GM23248 (cell line): ENCODE data around the gene CCDC32.

ENCODE experiments used
- EZH2 ChIP-seq: fragments of 200-600 bp; sonication (generic); IDR thresholded peaks from 2 replicates; pipeline ENCODE4 v1.6.1; 2018; ENCODE audit warnings: antibody characterized with exemption, mild to moderate bottlenecking; ENCODE audit not compliant: insufficient read depth, poor library complexity, severe bottlenecking
- EZH2phosphoT487 ChIP-seq: fragments of 200-600 bp; sonication (generic); IDR thresholded peaks from 2 replicates; pipeline ENCODE4 v1.6.1; 2018; ENCODE audit warnings: antibody characterized with exemption, moderate library complexity, mild to moderate bottlenecking, low read depth; ENCODE audit not compliant: insufficient read depth

DNA sequence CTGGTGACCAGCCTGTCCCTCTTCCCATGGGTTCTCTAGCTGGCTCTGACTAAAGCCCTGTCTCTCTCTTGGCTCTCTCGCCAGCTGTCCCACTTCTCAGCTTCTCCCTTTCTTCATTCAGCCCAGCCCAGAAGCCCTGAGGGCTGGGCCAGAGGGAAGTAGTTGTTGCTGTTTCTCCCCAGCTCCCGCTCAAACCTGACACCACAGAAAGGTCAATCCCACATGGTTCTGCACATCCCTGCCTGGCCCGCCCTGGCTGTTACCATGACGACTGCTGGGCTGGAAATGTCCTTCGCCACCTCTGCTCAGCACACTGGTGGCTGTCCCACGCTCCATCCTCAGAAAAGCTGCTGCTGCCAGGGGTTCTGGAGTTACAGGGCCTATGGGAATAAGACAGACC lies 25.9 kb downstream of the CCDC32 start:
- TF ChIP-seq EZH2 (no peak), EZH2phosphoT487 (no peak)
